OCI-LY3 (cell line): ENCODE data around the gene MTCL3.

Source experiments
- H2AFZ ChIP-seq: fragments of 200-600, 300-600 bp; shearing (Covaris generic); 2 replicates; pipeline ENCODE4 v1.6.0; 2014; ENCODE audit warnings: antibody characterized with exemption, low read depth, low read length
- H3K27ac ChIP-seq: fragments of 200-600, 300-600 bp; sonication (generic); 2 replicates; pipeline ENCODE4 v1.5.1; 2014; ENCODE audit warnings: mild to moderate bottlenecking, low read length, moderate library complexity, mixed read lengths
- H3K27me3 ChIP-seq: fragments of 200-600, 300-600 bp; sonication (generic); 2 replicates; pipeline ENCODE4 v1.6.1; 2014; ENCODE audit warnings: low read depth, low read length, mixed read lengths
- H3K36me3 ChIP-seq: fragments of 200-600, 300-600 bp; sonication (generic); replicated peaks from 2 replicates; pipeline ENCODE3; 2014; ENCODE audit warnings: low read depth, low read length, mixed read lengths
- H3K4me1 ChIP-seq: fragments of 300-600, 200-600 bp; sonication (generic); 2 replicates; pipeline ENCODE4 v1.6.1; 2014; ENCODE audit warnings: low read length, mixed read lengths
- H3K4me2 ChIP-seq: fragments of 200-600, 300-600 bp; sonication (generic); 2 replicates; pipeline ENCODE4 v1.6.1; 2014; ENCODE audit warnings: low read length, mixed read lengths
- H3K4me3 ChIP-seq: fragments of 300-600, 200-600 bp; sonication (generic); 2 replicates; pipeline ENCODE4 v1.5.1; 2014; ENCODE audit warnings: antibody characterized with exemption, mild to moderate bottlenecking, low read length, moderate library complexity
- H3K79me2 ChIP-seq: fragments of 300-600, 200-600 bp; shearing (Covaris generic); 2 replicates; pipeline ENCODE4 v1.6.1; 2014; ENCODE audit warnings: mild to moderate bottlenecking, low read length, mixed read lengths
- H3K9ac ChIP-seq: fragments of 300-600, 200-600 bp; shearing (Covaris generic); 2 replicates; pipeline ENCODE4 v1.6.0; 2014; ENCODE audit warnings: mild to moderate bottlenecking, low read length, moderate library complexity
- H3K9me3 ChIP-seq: fragments of 200-600, 300-600 bp; shearing (Covaris generic); 2 replicates; pipeline ENCODE4 v1.6.1; 2014; ENCODE audit warnings: low read length, mixed read lengths; ENCODE audit not compliant: insufficient read depth
- H4K20me1 ChIP-seq: fragments of 200-600, 300-600 bp; sonication (generic); 2 replicates; pipeline ENCODE4 v1.6.1; 2016; ENCODE audit warnings: low read length, mixed read lengths; ENCODE audit not compliant: insufficient read depth
- EZH2phosphoT487 ChIP-seq: fragments of 200-600 bp; shearing (Covaris generic); IDR thresholded peaks from 2 replicates; pipeline ENCODE4 v1.6.1; 2018; ENCODE audit warnings: antibody characterized with exemption, mixed run types, low read depth
- TF ChIP-seq, protein P1 (sequence below): fragments of 200-600, 300-600 bp; sonication (generic); IDR thresholded peaks from 2 replicates; pipeline ENCODE4 v1.5.1; 2014; ENCODE audit warnings: antibody characterized with exemption, low read length, low read depth

Gene MTCL3

DNA sequence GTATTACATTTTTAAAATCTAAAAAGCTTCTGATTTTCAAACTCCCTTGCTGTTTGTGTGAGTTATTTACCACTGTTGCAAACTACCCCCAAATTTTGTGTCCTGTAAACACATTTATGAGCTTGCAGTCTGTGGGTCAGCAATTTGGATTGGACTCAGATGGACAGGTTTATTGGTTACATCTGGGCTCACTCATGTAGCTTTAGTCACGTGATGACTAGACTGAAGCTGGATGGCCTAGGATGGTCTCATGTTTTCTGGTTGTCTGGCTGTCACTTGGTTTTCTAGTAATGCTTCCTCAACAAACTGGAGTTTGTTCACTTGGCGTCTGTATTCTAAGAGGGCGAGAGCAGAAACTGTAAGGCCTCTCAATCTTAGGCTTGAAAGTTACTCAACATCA, 45.6 kb upstream of the MTCL3 start:
- Histone ChIP-seq H3K9me3 (no peaks in the 10 kb centered on the region), H3K9ac (no peak overlapping the region), H3K27ac (no peak overlapping the region), H3K4me1 (peaks cover 2% of the 10 kb centered on the region; the same call in 1 of the 2 replicates), H3K27me3 (no peaks in the 10 kb centered on the region), H4K20me1 (no peaks in the 10 kb centered on the region), H3K4me2 (no peak overlapping the region), H3K36me3 (peaks cover 3% of the 10 kb centered on the region), H2AFZ (no peak overlapping the region), H3K79me2 (no peaks in the 10 kb centered on the region), H3K4me3 (no peak overlapping the region)
- TF ChIP-seq EZH2phosphoT487 = no peak
- TF ChIP-seq, protein P1, sequence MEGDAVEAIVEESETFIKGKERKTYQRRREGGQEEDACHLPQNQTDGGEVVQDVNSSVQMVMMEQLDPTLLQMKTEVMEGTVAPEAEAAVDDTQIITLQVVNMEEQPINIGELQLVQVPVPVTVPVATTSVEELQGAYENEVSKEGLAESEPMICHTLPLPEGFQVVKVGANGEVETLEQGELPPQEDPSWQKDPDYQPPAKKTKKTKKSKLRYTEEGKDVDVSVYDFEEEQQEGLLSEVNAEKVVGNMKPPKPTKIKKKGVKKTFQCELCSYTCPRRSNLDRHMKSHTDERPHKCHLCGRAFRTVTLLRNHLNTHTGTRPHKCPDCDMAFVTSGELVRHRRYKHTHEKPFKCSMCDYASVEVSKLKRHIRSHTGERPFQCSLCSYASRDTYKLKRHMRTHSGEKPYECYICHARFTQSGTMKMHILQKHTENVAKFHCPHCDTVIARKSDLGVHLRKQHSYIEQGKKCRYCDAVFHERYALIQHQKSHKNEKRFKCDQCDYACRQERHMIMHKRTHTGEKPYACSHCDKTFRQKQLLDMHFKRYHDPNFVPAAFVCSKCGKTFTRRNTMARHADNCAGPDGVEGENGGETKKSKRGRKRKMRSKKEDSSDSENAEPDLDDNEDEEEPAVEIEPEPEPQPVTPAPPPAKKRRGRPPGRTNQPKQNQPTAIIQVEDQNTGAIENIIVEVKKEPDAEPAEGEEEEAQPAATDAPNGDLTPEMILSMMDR = no peak

DNA sequence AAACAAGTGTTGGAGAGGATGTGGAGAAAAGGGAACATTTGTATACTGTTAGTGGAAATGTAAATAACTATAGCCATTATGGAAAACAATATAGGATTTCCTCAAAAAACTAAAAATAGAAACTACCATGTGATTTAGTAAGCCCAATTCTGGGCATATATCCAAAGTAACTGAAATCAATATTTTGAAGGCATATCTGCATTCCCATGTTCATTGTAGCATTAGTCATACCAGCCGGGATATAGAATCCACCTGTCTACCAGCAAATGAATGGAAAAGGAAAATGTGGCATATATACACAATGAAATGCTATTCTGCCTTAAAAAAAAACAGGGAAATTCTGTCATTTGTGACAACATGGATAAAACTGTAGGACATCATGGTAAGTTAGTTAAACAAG, 42.5 kb upstream of the MTCL3 start:
- H3K4me3 ChIP-seq = no peak overlapping the region
- TF ChIP-seq EZH2phosphoT487 = no peak
- H3K36me3 ChIP-seq = no peaks in the 10 kb centered on the region
- no peaks in the 10 kb centered on the region for H3K27me3 ChIP-seq
- H3K79me2 ChIP-seq = no peaks in the 10 kb centered on the region
- H2AFZ ChIP-seq = no peak overlapping the region
- no peak overlapping the region for H3K4me2 ChIP-seq
- no peaks in the 10 kb centered on the region for H3K9me3 ChIP-seq
- no peaks in the 10 kb centered on the region for H4K20me1 ChIP-seq
- H3K27ac ChIP-seq = no peak overlapping the region
- H3K4me1 ChIP-seq = no peaks in the 10 kb centered on the region
- H3K9ac ChIP-seq = no peak overlapping the region

DNA sequence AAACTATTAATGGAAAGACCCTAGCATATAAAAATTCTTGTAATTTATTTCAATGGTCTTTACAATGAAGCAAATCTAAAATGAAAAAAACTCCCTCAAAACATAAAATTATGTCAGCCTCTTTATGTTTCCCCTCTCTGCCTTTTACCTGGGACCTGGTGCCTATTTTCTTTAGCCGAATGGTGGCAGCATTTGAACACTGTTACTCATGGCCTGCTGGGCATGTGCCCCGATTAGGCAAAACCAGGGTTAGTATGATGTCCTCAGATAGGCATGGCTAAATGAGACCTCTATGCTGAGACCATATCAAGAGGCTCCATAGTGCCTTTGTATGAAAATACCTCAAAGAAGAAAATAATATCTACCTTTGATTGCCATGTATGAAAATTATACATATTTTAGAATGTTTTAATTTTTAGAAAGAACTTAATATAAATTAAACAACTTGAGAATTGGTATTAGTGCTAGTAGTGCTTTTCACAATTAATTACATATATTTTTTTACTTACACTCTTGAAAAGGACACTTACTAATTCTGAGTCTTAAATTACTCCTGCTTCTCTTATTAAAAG, 35.4 kb upstream of the MTCL3 start:
- Histone ChIP-seq H2AFZ (no peak overlapping the region), H3K4me3 (no peak overlapping the region), H3K27ac (no peak overlapping the region), H3K79me2 (no peaks in the 10 kb centered on the region), H3K9me3 (no peaks in the 10 kb centered on the region), H3K4me1 (peaks cover 3% of the 10 kb centered on the region; the same call in 1 of the 2 replicates), H3K4me2 (no peak overlapping the region), H3K27me3 (no peaks in the 10 kb centered on the region), H4K20me1 (no peaks in the 10 kb centered on the region), H3K9ac (no peak overlapping the region), H3K36me3 (no peaks in the 10 kb centered on the region)
- TF ChIP-seq, protein P1 = peak; percentile 73
- TF ChIP-seq EZH2phosphoT487 = no peak

DNA sequence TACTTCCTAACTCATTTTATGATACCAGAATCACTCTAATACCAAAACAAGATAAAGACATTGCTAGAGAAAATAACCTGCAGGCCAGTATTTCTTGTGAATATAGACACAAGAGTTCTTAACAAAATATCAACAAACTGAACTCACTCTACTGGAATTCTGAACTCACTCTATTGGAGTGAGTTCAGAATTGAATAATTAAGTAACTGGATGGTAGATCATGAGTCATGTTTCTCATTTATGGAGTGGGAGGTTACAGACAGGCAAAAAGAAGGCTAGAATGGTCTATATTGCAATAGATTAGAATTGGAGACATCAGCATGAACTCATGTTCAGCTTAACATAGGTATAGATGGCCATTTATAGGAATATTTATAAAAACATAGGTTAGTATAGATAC, 31.3 kb upstream of the MTCL3 start:
- Histone ChIP-seq H3K9me3 (no peaks in the 10 kb centered on the region), H2AFZ (no peak overlapping the region), H3K27ac (no peak overlapping the region), H3K36me3 (no peaks in the 10 kb centered on the region), H3K9ac (no peak overlapping the region), H4K20me1 (no peaks in the 10 kb centered on the region), H3K27me3 (no peaks in the 10 kb centered on the region), H3K4me2 (no peak overlapping the region), H3K4me3 (no peak overlapping the region), H3K4me1 (peaks cover 3% of the 10 kb centered on the region; the same call in 1 of the 2 replicates), H3K79me2 (no peaks in the 10 kb centered on the region)
- TF ChIP-seq EZH2phosphoT487 = no peak
- TF ChIP-seq, protein P1 = no peak
